Tongue (tissue), 2 donors: ENCODE data around the gene REL. TPM values are rescaled to one million over a fixed set of nuclear protein-coding genes. Genes with fewer than 3 reads are reported as not detected.
"Not testable (repeated sequence)": the region's sequence is repeated elsewhere in the genome, so short reads cannot be mapped to it uniquely, and the experiment has no call there.

Source experiments
- DNase-seq: peaks from one replicate; pipeline ENCODE4 v3.0.0-alpha.2; 2015
- total RNA-seq: library from RNA; depleted of rRNA; stranded (reverse); fragments of >200 nt; gene quantifications from one replicate; pipeline ENCODE4 v1.2.3, GENCODE V29; 2014

REL gene
- 17.1 TPM for total RNA-seq

DNA sequence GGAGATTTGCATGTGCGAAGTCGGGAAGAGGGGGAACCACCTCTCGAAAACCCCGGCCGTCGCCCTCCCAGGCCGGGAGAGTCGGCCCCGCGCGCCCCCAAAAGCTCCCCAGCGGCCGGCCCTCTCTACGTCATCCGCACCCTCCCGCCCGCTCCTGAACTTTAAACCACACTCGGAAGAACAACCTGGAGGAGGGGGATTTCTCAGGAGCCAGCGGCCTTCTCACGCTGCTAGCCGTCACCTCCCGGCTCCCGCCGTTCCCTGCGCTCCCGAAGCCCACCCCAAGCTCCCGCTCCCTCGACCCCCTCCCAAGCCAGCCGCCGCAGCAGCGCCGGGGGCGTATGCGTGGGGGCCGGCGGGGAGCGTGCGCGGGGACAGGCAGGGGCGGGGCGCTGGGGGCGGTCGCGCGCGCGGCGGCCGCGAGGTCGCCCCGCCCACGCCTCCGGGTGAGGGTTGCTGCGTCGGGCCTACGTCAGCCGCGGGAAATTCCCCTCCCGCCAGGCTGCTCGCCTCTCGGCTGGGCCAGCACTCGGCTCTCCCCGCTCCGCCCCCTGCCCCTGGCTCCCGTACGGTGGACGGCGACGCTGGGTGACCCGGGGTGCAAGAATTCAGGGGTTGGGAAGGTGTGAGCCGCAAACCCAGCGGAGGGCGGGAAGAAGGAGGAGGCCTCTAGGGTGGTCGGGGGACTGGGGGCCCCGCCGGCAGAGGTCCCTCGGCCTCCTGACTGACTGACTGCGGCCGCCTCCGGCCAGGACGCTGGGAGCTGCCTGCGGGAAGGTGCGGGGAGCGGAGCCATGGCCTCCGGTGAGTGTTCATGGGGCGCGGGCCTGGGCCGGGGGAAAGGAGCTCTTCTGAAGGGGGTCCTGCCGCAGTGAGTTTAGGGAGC is at the start of gene REL:
Gene REL, plus strand, starts transcription at position 528 of the 886 bp plus-strand sequence. Its CDS starts 267 bp downstream, at position 795.
- DNase-seq = peak; percentile 96

DNA sequence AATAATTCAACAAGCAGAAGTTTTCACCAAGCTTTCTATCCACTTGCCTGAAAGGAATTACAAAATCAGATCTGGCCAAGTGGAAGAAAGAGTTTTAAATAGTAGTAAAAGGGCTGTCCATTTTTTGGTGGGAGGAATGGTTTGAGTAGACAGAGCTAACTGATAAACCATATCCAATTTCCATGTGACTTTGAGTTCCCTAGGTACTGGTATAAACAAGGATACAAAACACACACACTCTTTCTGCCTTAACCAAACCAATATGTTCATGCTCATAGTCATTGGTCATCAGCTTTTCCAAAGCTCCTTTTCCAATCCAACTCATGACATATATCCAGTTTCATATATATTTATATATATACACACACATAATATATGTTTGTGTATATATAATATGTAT is 49.5 kb upstream of the REL start:
- no peak for DNase-seq

DNA sequence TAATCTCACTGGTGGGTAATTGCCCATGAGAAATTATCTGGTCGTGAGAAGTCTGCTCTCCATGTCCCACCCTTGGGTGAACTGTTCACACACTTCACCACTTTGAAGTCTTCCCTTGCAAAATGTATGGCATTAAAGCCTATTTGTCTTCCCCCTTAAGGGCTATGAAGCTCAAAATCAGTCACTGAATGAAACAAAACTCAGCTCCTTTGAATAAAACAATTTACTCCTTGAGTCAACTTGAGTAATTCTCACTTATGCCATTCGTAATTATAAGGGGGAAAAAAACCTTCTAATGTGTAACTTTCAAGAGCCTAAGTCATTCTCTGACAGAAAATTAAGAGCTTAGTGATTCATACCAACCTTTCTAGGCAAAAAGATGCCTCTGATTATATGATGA is 48.8 kb upstream of the REL start:
- no peak for DNase-seq

DNA sequence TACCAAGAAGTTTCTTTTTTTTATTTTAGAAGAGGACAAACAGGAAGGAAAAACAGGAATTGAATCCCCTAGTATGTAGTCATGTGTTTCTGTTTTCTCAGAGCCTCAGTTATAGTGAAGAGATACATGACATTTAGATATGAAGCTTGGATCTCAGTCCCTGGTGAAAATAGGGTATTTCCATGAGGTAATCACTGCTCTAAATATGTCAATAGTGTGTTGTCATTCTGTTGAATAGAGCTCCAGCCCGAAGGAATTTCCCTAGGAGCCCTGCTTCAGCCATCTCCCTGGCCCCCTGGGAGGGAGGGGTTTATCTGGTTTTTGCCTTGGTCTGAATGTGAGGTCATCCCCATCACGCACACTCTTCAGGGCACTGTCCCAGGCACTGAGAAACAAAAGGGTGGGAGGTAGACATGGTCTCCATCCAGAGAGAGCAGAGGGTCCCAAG is 47.1 kb upstream of the REL start:
- no peak for DNase-seq

DNA sequence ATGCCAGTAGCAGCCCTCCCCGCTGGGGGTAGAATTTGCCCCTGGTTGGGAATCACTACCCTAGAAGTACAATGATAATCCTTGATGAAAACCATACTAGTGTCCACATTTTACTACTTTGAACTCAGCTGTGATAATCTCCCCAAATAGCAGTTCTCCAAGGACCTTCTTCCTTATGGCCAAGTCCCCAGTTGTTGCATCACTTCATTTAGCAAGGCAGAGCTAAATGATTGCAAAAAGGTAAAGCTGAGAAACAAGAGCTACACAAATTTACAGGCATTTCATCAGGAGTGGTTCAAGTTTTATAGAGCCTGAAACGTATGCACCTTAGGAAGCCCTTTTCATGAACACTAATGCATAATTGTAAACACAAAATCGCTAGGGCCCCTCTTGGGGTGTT is 44.9 kb upstream of the REL start:
- DNase-seq = no peak

DNA sequence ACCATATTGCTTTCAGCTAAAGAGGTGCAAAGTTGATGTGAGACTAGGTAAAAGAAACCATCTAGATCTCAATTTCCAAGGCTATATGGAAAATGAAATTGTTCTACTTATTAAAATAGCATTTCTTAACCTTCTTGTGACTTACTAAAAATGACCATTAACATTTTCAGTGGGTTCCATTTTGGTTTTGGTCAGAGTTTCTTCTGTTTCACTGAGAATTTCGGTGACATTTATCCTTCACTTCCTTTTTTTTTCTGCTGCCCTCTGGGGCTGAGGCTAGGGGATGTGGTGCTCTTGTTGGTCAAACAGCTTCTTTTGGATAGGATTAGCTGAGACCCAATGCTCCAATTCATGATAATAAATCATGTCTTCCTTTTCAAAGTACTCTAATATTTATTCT is 44.3 kb upstream of the REL start:
- no peak for DNase-seq

DNA sequence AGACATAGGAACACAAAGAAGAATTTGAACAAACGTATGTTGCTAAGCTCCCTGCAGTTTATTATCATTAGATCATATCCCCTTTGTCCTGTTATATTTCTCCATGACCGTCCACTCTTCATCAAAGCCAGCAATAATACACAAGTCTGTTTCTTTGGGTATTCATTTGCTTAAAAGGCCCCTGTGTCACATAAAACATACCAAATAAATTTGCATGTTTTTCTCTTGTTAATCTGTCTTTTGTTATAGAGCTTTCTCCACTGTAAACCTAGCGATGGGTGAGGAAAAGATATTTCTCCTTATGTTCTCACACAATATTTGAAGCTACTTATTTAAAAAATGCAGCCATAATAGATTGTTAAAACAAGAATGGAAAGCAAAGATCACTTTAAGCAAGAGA is 42.9 kb upstream of the REL start:
- DNase-seq = no peak

DNA sequence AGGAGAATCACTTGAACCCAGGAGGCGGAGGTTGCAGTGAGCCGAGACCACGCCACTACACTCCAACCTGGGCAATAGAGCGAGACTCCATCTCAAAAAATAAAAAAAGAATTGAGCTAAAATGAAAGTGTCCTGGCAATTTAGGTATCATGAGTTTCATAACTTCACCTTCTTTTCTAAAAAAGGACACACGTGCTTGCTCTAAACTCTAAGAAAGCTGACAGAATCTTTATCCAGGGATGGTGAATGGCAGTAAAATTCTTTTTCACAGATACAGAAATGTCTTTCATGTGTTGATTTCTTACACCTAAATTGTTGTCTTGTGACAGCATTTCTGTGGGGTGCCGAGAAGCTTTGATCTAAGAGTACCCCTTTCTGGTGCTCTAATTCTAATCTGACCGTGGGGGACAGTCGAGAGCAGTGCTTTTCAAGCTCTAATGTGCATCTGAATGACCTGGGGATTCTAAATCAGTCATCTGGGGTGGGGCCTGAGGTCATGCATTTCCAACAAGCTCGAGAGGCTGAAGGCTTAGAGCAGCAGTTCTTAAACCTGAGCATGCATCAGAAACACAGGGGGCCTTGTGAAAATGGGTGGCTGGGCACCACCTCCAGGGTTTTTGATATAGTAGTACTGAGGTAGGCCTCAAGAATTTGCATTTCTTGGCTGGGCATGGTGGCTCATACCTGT is 42.1 kb upstream of the REL start:
- DNase-seq = no peak

DNA sequence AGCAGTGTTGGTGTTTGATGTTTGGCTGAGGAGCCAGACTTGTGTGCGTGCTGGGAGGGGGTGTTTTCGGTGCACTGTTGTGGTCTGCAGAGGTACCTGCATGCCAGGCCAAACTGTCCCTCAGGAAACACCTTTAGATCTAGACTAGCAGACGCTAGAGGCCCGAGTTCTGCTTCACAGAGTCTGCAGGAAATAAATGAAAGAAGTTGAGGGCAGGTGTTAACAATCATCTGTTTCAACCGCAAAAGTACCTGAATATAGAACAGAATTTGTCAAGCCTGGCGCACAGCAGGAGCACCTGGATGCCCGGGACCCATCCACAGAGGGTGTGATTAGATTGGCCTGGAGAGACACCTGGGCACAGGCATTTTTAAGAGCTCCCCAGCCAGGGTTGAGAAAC is 40.5 kb upstream of the REL start:
- DNase-seq = no peak

DNA sequence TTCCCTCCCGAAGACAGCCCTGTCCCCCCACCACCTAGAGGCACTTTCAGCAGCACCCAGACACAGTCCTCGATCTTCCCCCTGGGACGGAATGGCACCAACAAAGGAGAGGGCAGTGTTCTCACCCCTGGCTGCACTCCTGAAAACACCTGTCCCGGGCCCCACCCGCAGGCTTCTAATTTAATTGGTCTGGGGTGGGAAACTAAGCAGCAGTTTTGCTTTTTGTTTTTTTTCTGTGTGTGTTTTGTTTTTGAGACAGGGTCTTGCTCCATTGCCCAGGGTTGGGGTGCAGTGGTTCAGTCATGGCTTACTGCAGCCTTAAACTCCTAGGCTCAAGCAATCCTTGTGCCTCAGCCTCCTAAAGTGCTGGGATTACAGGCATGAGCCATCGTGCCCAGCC is 38.4 kb upstream of the REL start:
- no peak for DNase-seq

DNA sequence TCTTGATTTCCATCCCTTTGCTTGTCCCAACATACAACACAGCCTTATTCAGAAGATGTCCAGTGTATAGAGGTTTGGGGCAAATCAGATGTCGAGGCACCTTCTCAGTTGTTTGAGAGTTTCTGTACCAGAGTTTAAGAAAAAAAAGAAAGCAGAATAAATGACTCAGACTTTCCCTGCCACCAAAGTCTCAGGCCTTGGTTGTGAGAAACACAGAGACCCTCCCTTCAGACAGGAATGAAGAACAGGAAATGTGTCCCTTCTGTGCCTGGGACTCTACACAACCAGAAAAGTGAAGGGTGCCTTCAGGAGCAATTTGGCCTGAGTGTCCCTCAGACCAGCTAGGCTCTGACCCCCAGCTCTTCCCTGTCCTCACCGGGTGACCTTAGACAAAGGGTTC is 37.3 kb upstream of the REL start:
- DNase-seq = no peak

DNA sequence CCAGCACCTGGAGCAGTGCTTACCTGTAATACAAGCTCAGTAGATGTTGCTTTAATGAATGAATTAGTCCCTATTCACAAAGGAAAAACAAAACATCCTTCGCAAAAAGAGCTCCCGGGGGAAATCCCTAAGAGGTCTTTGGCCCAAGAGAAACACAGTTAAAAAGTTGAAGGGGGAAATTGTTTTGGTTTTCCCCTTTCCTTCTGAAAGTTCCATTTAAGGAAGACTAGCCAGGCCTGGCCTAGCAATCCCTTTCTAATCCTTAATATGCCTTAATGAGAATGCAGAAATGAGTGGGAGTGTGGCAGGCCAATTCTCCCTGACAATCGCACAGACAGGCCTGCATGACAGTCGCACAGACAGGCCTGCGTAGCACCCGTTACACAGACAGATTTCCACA is 33.5 kb upstream of the REL start:
- no peak for DNase-seq

DNA sequence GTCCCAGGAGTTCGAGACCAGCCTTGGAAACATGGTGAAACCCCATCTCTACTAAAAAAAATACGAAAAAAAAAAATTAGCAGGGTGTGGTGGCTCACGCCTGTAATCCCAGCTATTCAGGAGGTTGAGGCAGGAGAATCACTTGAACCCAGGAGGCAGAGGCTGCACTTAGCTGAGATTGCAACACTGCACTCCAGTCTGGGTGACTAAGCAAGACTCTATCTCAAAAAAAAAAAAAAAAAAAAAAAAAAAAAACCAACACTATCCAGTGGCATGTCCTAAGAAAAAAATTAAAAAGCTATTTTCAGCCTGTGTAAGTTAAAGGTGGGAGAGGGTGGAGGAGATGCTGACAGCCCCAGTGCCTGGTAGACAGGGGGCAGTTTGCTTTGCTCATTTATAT is 32.2 kb upstream of the REL start:
- DNase-seq = no peak

DNA sequence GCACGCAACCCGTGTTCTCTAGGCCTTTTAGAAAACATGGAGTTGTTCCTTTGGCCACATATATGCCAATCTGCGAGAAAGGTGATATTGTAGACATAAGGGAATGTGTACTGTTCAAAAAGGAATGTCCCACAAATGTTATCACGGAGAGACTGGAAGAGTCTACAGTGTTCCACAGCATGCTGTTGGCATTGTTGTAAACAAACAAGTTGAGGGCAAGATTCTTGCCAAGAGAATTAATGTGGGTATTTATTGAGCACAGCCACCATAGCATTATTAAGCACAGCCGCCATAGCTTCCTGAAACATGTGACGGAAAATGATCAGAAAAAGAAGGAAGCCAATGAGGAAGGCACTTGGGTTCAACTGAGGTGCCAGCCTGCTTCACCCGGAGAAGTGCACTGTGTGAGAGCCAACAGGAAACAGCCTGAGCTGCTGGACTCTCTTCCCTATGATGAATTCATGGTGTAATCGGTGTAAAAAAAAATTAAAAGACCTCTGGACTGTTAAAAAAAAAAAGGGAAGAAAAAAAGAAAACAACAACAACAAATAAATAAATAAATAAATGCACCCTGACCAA is 29.0 kb upstream of the REL start:
- DNase-seq = no peak

DNA sequence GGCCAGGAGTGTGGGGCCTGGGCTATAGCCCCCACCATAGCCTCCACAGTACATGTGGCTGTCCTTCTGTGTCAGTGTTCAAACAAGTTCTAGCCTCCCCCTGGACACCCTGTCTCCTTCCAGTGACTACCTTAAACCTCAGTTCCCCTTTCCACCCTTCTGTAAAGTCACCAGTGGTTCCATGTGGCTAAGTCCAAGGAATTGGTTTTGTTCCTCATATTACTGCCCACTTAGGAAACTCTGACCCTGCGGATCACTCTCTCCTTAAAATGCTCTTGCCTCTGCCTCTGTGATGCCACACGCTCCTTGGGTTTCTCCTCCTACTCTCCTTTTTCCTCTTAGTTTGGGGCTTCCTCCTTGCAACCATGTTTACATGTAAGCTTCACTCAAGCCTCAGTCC is 27.8 kb upstream of the REL start:
- DNase-seq = no peak

DNA sequence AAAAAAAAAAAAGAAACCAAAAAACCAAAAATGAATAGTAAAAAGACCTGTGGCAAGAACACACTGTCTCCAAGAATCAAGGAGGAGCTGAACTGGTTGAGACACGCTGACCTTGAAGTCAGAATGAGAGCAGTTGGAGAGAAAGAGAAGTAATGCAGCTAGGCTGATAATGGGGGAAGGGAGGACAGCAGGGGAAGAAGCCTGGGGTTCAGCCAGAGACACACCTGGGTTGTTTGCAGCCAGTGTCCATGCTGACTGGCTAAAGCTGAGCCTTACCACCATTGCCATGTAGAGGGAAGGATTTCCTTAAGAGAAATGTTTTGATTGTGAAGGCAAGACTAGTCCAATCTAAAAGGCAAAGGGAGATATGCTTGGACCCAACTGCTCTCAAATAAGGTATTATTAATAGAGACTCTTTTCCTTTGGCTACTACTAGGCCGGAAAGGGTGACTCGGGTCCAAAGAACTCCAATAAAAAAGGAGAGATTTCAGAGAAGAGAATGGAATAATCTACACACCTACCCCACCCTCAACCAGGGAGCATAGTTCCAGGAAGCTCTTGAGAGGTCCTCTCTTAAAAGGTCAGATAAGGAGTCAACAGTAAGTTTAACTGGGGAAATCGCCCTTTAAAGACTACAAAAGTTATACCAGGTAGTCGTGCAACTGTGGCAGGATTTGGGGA is 25.2 kb upstream of the REL start:
- DNase-seq = no peak

DNA sequence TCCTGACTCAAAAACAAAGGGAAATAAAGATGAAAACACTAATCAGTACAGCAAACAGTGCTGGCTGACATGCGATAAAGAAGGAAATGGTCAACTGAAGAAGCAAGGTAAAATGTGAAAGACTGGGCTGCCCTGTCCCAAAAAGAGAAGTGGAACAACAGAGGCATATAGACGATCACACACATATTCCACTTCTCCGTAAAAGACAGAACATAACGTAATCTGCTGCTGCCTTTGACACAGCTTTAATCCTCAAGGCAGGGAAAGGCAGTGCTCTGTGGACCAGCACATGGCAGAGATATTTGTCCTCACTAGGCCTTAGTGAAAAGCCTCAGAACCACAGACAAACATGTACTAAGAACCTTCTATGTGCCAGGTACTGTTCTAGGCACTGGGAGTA is 24.3 kb upstream of the REL start:
- DNase-seq = no peak

DNA sequence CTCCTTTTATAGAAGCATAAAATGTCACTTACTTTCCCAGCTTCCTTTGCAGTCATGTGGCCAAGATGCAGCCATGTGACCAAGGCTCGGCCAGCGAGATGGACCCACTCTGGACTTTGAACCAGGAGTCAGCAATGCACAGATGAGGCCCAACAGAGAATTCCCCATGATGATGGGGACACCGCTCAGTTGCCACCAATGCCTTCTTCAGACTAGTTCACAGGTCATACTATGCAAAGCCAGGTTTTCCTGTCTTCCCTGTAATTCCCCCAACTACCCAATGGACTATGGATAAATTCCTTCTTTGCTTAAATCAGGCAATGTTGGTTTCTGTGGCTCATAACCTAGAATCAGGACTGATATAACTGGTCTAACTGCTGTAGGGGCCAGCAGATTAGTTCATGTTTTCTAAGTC is 22.5 kb upstream of the REL start:
- DNase-seq = no peak

DNA sequence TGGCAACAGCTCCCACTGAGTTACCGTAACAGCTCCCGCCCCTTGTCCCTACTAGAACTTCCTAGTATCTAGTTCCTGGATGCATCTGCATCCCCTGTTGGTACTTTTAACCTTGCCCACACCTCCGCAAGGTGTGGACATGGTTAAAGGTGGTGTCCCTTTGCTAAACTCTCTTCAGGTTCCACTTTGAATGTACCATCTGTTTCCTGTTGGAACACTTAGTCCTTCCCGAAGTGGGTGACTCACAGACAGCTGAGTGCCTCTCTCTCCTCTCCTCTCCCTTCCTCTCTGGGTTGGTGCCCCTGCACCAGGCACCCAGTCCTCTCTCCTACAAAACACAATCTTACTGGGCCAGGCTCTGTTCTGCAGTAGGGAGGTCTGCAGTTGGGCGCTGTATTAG is 19.6 kb upstream of the REL start:
- no peak for DNase-seq

DNA sequence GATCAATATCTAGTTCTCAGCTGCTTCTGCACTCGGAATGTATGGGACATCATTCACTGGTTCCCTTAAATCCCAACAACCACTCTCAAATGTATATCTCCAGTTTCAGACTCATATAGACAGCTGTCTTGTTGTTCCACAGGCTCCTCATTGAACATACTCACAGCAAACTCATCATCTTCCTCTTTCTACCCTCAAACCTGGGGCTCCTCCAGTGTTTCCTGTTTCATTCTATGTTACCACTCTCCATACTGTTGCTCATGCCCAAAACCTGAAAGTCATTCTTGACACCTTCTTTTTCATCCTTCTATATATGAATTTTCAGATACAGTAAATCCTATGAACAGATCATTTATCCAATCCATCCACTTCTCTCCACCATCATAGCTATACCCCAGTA is 18.7 kb upstream of the REL start:
- no peak for DNase-seq

DNA sequence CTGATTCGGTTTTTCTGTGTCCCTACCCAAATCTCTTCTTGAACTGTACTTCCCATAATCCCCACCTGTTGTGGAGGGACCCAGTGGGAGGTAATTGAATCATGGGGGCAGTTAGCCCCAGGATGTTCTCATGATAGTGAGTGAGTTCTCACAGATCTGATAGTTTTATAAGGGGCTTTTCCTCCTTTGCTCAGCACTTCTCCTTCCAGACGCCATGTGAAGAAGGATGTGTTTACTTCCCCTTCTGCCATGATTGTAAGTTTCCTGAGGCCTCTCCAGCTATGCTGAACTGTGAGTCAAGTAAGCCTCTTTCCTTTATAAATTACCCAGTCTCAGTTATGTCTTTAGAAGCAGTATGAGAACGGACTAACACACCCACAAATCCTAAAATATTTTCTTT is 16.0 kb upstream of the REL start:
- DNase-seq = not testable (repeated sequence)

DNA sequence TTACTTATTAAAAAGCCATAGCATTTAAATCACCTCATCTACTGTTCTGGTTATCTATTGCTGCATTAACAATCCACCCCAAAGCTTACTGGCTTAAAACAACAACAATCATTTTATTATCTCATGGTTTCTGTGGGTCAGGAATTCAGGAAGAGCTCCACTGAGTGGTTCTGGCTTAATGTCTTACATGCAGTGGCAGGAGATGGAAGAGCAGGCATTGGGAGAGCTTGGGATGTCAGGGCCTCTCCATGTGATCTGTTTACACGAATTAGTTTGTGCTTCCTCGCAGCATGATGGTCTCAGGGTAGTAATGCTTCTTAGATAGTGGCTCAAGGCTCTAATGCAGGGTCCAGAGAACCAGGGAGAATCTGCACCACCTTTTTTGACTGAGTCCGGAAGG is 14.4 kb upstream of the REL start:
- DNase-seq = no peak

DNA sequence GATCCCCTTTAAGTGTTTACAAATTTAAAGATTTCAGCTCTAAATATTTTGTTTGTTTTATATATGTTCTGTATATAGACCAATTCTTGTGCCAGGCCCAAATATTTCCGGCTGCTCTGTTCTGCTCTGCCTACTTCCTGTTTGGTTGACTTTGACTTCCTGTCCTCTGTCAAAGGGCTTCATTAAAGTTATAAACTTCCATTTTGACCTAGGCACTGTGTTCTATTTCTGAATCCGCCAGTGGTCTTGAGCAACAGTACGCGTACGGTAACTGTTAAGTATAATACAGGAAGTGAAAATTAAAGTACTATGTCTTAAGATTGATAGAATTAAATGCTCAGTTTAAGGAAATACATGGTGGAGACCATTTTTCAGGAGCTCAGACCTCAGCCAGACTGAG is 13.5 kb upstream of the REL start:
- no peak for DNase-seq
